ENCODE data around the gene ASB8. TPM values are rescaled to one million over a fixed set of nuclear protein-coding genes. Genes with fewer than 3 reads are reported as not detected.
A peak's percentile ranks its signal among the peaks of the same experiment; 100 is the strongest.

Gene ASB8
- total RNA-seq, 4 donors from 2014 or later, result 134 to 359 (median 210) TPM

- in situ Hi-C loops (cut with MboI; ENCODE audit: low sequenced_read_pairs in 4 of 4) (loop anchor here in 3 of 4 donors (10.0 to 25.0 kb wide), 2 partner anchors 93 to 216 kb away; partner anchors contain the start of gene TMEM106C (in 3 of the 3)), intact Hi-C loops (cut with DNase I; ENCODE audit: low total_unique reads) (no loop called here)
- H3K27ac ChIP-seq, result no peak overlapping the region
- TF ChIP-seq POLR2A (IDR thresholded peaks at IDR 0.05), result no peak
- TF ChIP-seq CTCF (IDR thresholded peaks at IDR 0.05 in 4 of 5, conservative IDR thresholded peaks at IDR 0.05 in 1 of 5), result no peak
- H3K4me1 ChIP-seq, result peaks cover 7 to 9% of the 10 kb centered on the region in 2 donors
- ATAC-seq (no peak), DNase-seq (no peak)
- H3K4me3 ChIP-seq, result no peak overlapping the region
- H3K9me3 ChIP-seq, result no peaks in the 10 kb centered on the region
- no peaks in the 10 kb centered on the region for H3K36me3 ChIP-seq
- H3K27me3 ChIP-seq, result peaks cover 28 to 37% (median 30%) of the 10 kb centered on the region in 3 donors
These were observed 20.7 kb upstream of the ASB8 start for GRCh38 chr12:48177982-48178381.

DNA sequence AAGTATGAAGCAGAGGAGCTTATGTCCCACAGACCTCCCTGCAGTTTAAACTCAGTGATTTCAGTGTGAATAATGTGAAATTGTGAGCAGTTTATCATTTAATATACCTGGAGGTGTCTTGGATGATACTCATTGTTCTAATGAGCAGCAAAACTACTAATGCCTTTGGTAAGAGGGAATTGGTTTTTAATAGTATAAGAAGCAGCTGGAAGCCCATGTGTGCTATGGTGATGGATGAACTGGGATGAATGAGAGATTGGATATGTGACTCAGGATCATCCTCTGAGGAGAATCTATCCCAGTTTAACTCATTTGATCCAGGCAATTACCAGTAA is 19.1 kb upstream of the ASB8 start:
- Histone ChIP-seq H3K4me3 (no peak overlapping the region), H3K4me1 (no peaks in the 10 kb centered on the region), H3K36me3 (no peaks in the 10 kb centered on the region), H3K27ac (no peak overlapping the region), H3K27me3 (peaks cover 12 to 21% (median 14%) of the 10 kb centered on the region in 3 donors), H3K9me3 (no peaks in the 10 kb centered on the region)
- in situ Hi-C loops (cut with MboI; ENCODE audit: low sequenced_read_pairs in 4 of 4) (loop anchor here in 3 of 4 donors (10.0 to 25.0 kb wide), 2 partner anchors 92 to 214 kb away; partner anchors contain the start of gene TMEM106C (in 3 of the 3)), intact Hi-C loops (cut with DNase I; ENCODE audit: low total_unique reads) (no loop called here)
- DNase-seq (no peak), ATAC-seq (no peak)
- no peak for TF ChIP-seq POLR2A (IDR thresholded peaks at IDR 0.05)
- no peak for TF ChIP-seq CTCF (IDR thresholded peaks at IDR 0.05 in 4 of 5, conservative IDR thresholded peaks at IDR 0.05 in 1 of 5)

DNA sequence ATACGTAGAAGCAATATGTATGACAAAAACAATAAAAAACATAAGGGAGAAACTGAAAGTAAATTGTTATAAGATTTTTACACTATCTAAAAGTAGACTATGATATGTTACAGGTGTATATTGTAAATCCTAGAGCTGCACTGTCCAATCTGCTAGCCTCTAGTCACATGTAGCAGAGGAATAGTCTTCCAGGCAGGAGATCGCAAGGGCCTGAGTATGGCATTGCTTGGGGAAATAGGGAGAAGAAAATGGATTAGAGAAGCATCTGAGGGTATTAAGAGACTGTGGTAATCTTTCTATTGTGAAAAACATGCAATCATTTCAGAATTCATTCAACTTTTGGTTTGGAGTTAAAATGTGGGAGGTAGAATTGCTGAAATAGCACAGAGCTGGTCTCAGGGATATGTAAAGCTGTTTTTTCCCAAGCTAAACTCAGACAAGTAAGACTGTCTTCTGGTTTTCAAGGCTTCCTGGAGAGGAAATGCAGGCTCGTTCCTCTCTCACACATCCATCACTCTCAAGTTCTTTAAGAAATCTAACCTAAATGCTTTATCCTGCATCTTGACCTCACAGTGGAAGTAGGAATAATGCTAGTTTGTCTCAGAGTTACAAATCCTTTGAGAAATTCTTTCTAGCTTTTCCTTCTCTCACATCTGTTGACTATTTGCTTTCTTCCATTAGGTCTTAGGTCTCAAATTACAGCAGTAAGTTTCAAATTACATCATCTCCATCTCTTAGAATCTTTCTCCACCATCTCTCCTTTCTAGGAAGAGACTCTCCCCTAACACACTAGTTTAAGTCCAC is 18.5 kb upstream of the ASB8 start:
- in situ Hi-C loops (cut with MboI; ENCODE audit: low sequenced_read_pairs in 4 of 4) (loop anchor here in 3 of 4 donors (10.0 to 25.0 kb wide), 2 partner anchors 91 to 214 kb away; partner anchors contain the start of gene TMEM106C (in 3 of the 3)), intact Hi-C loops (cut with DNase I; ENCODE audit: low total_unique reads) (no loop called here)
- H3K4me1 ChIP-seq, result no peaks in the 10 kb centered on the region
- DNase-seq (no peak), ATAC-seq (no peak)
- no peak for TF ChIP-seq CTCF (IDR thresholded peaks at IDR 0.05 in 4 of 5, conservative IDR thresholded peaks at IDR 0.05 in 1 of 5)
- no peak for TF ChIP-seq POLR2A (IDR thresholded peaks at IDR 0.05)
- peak overlapping the region in 1 of 4 donors; percentile 0 for H3K27ac ChIP-seq
- peaks cover 6 to 15% (median 8%) of the 10 kb centered on the region in 3 donors for H3K27me3 ChIP-seq
- no peaks in the 10 kb centered on the region for H3K9me3 ChIP-seq
- H3K36me3 ChIP-seq, result no peaks in the 10 kb centered on the region
- no peak overlapping the region for H3K4me3 ChIP-seq

- Histone ChIP-seq H3K4me3 (no peak overlapping the region), H3K9me3 (no peaks in the 10 kb centered on the region), H3K36me3 (no peaks in the 10 kb centered on the region), H3K4me1 (peaks cover 4 to 11% of the 10 kb centered on the region in 2 donors), H3K27ac (no peak overlapping the region), H3K27me3 (no peaks in the 10 kb centered on the region)
- no peak for ATAC-seq
- intact Hi-C loops (cut with DNase I; ENCODE audit: low total_unique reads) (loop anchor here (10.0 kb wide), 1 partner anchor 354 kb away; the partner anchor contains the start of gene HDAC7), in situ Hi-C loops (cut with MboI; ENCODE audit: low sequenced_read_pairs in 4 of 4) (loop anchor here in 3 of 4 donors (5.0 to 10.0 kb wide), 3 partner anchors 67 to 87 kb away; no protein-coding TSS in a partner anchor)
- no peak for TF ChIP-seq CTCF (IDR thresholded peaks at IDR 0.05 in 4 of 5, conservative IDR thresholded peaks at IDR 0.05 in 1 of 5)
- TF ChIP-seq POLR2A (IDR thresholded peaks at IDR 0.05), result no peak
- DNase-seq, result no peak
These were observed 11.7 kb upstream of the ASB8 start for GRCh38 chr12:48169011-48169410.

Measured in gastrocnemius medialis (tissue), 4 donors.